Stimulated activated CD8-positive, alpha-beta memory T cell treated with anti-CD3 and anti-CD28 coated beads, Interleukin-4, amount 100 ng/mL, for 48 hours (primary cell): Measurements from ENCODE around the gene SPATS1.
"Not testable (repeated sequence)": the region's sequence is repeated elsewhere in the genome, so short reads cannot be mapped to it uniquely, and the experiment has no call there.

ENCODE experiments used
- DNase-seq: peaks from one replicate; pipeline ENCODE4 v3.0.0-alpha.2; 2020

SPATS1 gene

GRCh38 chr6:44346818-44347217, 4.4 kb downstream of the SPATS1 start:
- not testable (repeated sequence) for DNase-seq

- no peak for DNase-seq
These were observed 7.6 kb downstream of the SPATS1 start for GRCh38 chr6:44349904-44350649.

- DNase-seq = not testable (repeated sequence)
These were observed 8.2 kb downstream of the SPATS1 start for GRCh38 chr6:44350650-44350994.

- DNase-seq = no peak
These were observed 9.8 kb downstream of the SPATS1 start for GRCh38 chr6:44352259-44352658.

- no peak for DNase-seq
These were observed 10.9 kb downstream of the SPATS1 start for GRCh38 chr6:44353336-44353735.

GRCh38 chr6:44355640-44356039, 13.2 kb downstream of the SPATS1 start:
- DNase-seq = no peak

- no peak for DNase-seq
These were observed 14.0 kb downstream of the SPATS1 start for GRCh38 chr6:44356487-44356886.

GRCh38 chr6:44359973-44360372, 17.5 kb downstream of the SPATS1 start:
- no peak for DNase-seq

- no peak for DNase-seq
These were observed 19.5 kb downstream of the SPATS1 start for GRCh38 chr6:44361947-44362346.

- no peak for DNase-seq
These were observed 21.0 kb downstream of the SPATS1 start for GRCh38 chr6:44363377-44363926.

GRCh38 chr6:44366781-44367180, 24.3 kb downstream of the SPATS1 start:
- DNase-seq = no peak

GRCh38 chr6:44367681-44368080, 25.2 kb downstream of the SPATS1 start:
- DNase-seq = no peak

GRCh38 chr6:44373051-44373450, 30.6 kb downstream of the SPATS1 start:
- no peak for DNase-seq

GRCh38 chr6:44373787-44374186, 31.3 kb downstream of the SPATS1 start:
- DNase-seq = no peak

GRCh38 chr6:44375071-44375470, 32.6 kb downstream of the SPATS1 start:
- no peak for DNase-seq

GRCh38 chr6:44377484-44377883, 35.0 kb downstream of the SPATS1 start:
- no peak for DNase-seq

- no peak for DNase-seq
These were observed 35.5 kb downstream of the SPATS1 start for GRCh38 chr6:44377971-44378370.

GRCh38 chr6:44381739-44382138, 39.3 kb downstream of the SPATS1 start:
- DNase-seq = no peak

- DNase-seq = no peak
These were observed 44.0 kb downstream of the SPATS1 start for GRCh38 chr6:44386364-44386928.

- no peak for DNase-seq
These were observed 44.5 kb downstream of the SPATS1 start for GRCh38 chr6:44386929-44387345.

GRCh38 chr6:44387346-44388134, 45.1 kb downstream of the SPATS1 start, which contains the start of gene CDC5L:
Gene CDC5L (plus strand): TSS chr6:44387706. CDS start chr6:44387824, 118 bp downstream.
- peak; percentile 94 for DNase-seq

- DNase-seq = peak; percentile 33
These were observed 45.7 kb downstream of the SPATS1 start for GRCh38 chr6:44388135-44388487.

GRCh38 chr6:44388887-44389286, 46.4 kb downstream of the SPATS1 start:
- DNase-seq = no peak
